ENCODE data around the gene CADM1.
A peak's percentile ranks its signal among the peaks of the same experiment; 100 is the strongest.

The CADM1 gene

GRCh38 chr11:115311949-115312348, 192.3 kb downstream of the CADM1 start:
- DNase-seq = no peak

GRCh38 chr11:115306689-115307088, 197.5 kb downstream of the CADM1 start:
- no peak for DNase-seq

- DNase-seq = no peak
Observed at GRCh38 chr11:115304774-115305472, 199.3 kb downstream of the CADM1 start.

GRCh38 chr11:115303929-115304531, 200.2 kb downstream of the CADM1 start:
- DNase-seq = no peak

- no peak for DNase-seq
Observed at GRCh38 chr11:115302946-115303703, 201.1 kb downstream of the CADM1 start.

- peak; percentile 8 for DNase-seq
Observed at GRCh38 chr11:115300660-115301428, 203.4 kb downstream of the CADM1 start.

- no peak for DNase-seq
Observed at GRCh38 chr11:115298300-115299012, 205.8 kb downstream of the CADM1 start.

GRCh38 chr11:115297330-115297729, 206.9 kb downstream of the CADM1 start:
- no peak for DNase-seq

GRCh38 chr11:115291325-115291724, 212.9 kb downstream of the CADM1 start:
- no peak for DNase-seq

GRCh38 chr11:115290893-115291292, 213.3 kb downstream of the CADM1 start:
- DNase-seq = no peak

- no peak for DNase-seq
Observed at GRCh38 chr11:115290479-115290878, 213.7 kb downstream of the CADM1 start.

- DNase-seq = no peak
Observed at GRCh38 chr11:115287266-115287665, 216.9 kb downstream of the CADM1 start.

- DNase-seq = no peak
Observed at GRCh38 chr11:115286614-115287013, 217.6 kb downstream of the CADM1 start.

- DNase-seq = no peak
Observed at GRCh38 chr11:115284773-115285172, 219.4 kb downstream of the CADM1 start.

- no peak for DNase-seq
Observed at GRCh38 chr11:115282923-115283322, 221.3 kb downstream of the CADM1 start.

- no peak for DNase-seq
Observed at GRCh38 chr11:115280775-115281174, 223.4 kb downstream of the CADM1 start.

- peak; percentile 9 for DNase-seq
Observed at GRCh38 chr11:115279813-115280761, 224.1 kb downstream of the CADM1 start.

GRCh38 chr11:115276799-115277198, 227.4 kb downstream of the CADM1 start:
- no peak for DNase-seq

GRCh38 chr11:115276191-115276590, 228.0 kb downstream of the CADM1 start:
- no peak for DNase-seq

- no peak for DNase-seq
Observed at GRCh38 chr11:115275045-115275444, 229.2 kb downstream of the CADM1 start.

- DNase-seq = no peak
Observed at GRCh38 chr11:115272925-115273324, 231.3 kb downstream of the CADM1 start.

All from NCI-H226 (cell line).